Left forelimb (tissue), 1 donor: ENCODE measurements around the gene ELMO1.

Experiments used
- DNase-seq: peaks from one replicate; pipeline ENCODE4 v3.0.0-alpha.2; 2018; ENCODE audit warnings: low spot score

The ELMO1 gene

GRCh38 chr7:36875794-36876193 lies 572.9 kb downstream of the ELMO1 start:
- no peak for DNase-seq

- no peak for DNase-seq
These were observed 574.6 kb downstream of the ELMO1 start for GRCh38 chr7:36874041-36874440.

DNA sequence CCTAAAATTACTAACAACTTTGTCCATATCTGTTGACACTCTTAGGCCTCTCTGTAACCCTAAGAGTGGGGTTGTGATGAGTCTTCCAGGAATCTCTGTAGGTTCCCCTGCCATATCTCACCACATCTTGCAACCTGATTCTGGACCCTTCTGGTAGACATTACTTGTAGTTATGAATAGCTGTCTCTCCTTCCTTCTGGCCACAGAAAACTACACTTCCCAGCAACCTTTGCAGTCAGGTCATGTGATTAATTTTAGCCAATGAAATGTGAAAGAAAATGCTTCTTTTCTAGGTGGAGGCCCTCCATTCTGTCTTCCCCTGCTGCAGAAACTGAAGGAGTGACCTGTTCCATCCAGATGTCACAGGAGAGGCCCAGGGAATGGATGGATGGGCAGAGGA lies 576.8 kb downstream of the ELMO1 start:
- DNase-seq: no peak

DNA sequence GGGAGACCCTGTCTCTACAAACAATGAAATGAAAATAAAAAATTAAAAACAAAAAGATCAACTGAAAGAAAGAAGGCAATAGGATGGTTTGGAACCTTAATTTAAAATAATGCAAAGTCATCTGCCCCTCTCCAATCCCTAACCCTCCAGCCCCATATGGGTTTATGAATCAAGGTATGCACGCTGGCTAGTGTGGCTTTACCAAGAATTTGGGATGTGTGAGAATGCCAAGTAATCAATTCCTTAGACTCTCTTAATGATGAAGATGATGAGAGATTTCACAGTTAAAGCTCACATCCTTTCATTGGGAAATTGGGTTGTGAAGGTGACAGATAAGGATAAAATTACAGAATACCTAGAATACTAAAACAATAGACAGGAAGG lies 577.3 kb downstream of the ELMO1 start:
- no peak for DNase-seq

DNA sequence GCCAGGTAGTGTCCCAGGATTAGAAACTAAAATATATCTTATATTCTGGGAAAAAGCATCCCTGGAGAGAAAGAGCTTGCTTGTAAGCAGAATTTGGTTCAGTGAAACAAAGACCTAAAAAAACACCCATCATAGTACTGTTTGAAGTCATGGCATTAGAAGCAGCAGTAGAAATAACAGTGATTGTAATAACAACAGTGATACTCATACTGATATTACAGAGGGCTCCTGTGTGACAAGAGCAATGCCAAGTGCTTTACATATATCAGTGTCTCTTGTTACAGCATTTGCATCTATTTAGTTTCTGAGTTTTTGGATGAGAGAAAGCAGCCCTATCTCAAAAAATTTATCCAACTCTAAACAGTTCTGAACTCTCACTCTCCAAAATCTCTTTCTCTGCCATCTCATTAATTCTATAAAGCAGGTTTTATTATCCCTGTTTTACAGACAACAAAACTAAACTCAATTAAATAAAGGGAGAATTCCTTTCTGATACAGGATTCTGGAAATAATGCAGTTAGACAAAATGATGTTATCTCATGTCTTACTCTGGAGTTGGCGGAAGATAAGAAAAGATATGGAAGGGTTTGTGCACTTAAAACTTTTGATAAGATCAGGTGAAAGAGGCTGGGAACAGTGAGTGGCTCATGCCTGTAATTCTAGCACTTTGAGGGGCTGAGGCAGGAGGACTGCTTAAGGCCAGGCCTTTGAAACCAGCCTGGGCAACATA lies 577.9 kb downstream of the ELMO1 start:
- no peak for DNase-seq

- no peak for DNase-seq
These were observed 579.8 kb downstream of the ELMO1 start for GRCh38 chr7:36868727-36869411.

DNA sequence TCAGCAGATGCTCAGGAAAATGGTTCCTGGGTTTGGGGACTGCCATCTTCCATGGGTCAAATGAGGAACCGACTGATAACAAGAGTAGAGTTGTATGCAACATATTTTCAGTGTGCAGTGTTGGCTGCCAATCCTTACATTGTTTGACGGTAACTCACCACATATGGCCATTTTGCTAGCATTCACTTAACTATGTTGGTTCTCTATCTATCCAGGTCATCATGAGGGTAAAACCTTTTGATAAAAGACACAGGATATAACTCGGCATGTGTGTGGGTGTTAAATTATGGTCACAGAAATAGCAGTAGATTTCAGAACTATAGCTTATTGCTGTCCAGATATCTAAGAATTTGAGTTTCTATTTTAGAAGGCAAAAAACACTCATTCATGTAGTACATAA lies 583.6 kb downstream of the ELMO1 start:
- no peak for DNase-seq

GRCh38 chr7:36863901-36864701 lies 584.6 kb downstream of the ELMO1 start:
- no peak for DNase-seq

DNA sequence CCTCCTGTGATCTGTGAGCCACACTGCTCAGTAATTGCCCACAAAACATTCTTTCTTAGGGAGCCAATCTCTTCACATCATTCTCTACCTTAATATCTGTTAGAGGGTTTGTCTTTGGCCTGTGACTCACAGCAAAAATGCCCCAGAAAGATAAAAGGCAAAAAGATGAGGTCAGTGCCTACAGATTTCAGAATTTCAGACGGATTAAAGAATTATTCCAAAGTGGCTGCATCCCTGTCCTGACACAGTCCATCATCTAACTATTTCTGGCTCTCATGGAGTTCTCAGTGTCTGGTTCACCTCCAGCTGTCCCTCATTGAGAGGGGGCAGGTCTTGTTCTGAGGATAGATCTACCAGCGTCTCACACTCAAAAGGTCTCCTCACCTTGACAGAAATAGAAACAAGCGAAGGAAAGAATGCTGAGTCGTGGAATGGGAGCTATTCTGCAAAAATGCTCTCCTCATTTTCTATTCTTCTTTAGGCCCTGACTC lies 585.8 kb downstream of the ELMO1 start:
- DNase-seq: no peak

DNA sequence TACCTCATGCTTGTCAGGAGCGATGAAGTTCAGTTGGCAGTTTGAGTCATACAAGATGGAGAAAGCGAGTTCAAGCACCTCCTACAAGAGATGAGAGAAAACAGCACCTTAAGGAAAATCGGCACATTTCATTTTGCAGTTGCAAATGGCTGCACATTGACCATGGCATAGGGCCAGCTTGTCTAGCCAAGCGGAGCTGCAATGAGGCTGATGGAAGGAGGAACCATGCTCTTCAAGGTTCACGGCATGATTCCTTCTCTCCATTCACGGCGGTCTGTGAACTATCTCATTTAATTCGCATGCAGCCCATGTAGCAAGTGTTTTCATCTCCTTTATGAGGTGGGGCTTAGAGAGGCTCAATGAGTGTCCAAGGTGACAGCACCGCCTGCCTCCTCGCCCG lies 587.0 kb downstream of the ELMO1 start:
- DNase-seq: no peak

DNA sequence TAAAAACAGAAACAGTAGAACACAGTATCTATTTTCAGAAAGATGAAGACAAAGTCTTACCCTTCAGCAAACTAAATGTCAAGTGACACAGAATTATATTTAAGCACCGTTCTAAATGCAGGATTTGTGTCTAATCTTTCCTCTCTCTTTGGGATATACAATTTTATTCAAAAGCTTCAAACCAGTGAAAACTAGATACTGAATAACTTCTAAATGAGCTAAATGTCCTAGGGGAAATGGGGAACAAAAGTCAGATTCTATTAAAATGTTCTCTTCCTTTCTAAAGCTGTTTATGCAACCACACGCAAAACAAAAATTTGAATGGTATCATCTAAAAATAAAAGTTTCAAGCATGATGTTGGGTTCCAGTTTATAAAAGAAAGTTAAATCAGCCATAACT lies 588.0 kb downstream of the ELMO1 start:
- DNase-seq: no peak

GRCh38 chr7:36855330-36855729 lies 593.3 kb downstream of the ELMO1 start:
- no peak for DNase-seq

DNA sequence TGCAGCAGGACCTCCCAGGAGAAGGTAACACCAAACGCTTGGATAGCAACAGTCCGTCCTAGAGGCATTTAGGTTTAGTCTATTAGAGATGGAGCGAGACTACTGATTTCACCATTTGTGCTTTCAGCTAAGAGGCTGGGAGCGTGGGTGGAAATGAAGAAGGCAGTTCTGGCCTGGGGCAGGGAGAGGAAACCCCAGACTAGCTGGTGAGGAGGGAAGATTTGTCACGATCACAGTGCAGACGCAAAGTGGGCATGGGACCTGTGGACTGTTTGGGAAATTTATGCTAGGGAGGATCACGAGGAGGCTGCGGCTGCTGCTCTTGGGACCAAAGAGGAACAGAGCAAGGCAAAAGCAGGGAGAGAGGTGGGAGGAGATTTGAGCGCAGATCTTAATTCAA lies 594.0 kb downstream of the ELMO1 start:
- DNase-seq: no peak

DNA sequence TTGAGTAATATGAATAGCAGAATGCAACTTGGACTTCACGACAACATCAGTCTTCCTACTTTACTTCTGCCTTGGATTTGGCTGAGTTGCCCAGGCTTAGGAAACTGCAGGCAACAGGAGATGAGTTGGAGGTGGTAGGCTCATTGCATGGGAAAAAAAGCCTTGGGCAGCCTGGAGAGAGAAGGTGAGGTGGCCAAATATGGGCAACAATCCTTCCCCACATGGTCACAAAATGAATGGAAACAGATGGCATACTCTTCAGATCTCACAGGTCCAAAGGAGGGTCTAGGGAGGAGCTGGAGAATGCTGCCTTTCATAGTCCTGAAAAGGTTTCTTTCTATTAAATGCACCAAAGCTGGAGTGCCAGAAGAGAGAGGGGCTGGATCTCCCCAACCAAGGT lies 595.7 kb downstream of the ELMO1 start:
- DNase-seq: no peak

- DNase-seq: no peak
These were observed 596.6 kb downstream of the ELMO1 start for GRCh38 chr7:36852017-36852416.

DNA sequence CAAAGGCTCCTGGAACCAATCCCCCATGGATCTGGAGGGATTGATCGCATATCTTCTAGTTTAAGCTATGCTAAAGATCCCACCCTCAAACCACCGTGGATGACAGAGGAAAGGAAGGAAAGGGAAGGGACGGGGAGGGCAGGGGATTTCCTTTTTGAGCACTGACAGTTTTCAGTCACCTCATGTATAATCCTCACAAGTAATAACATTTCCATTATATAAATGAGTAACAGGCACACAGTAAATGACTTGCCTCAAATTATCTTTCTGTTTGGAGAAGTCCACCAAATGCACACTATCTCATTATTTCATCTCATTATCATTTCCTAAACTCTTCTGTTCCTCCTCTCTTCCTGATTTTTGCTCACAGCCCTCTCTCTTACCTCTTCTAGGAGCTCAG lies 597.3 kb downstream of the ELMO1 start:
- no peak for DNase-seq

DNA sequence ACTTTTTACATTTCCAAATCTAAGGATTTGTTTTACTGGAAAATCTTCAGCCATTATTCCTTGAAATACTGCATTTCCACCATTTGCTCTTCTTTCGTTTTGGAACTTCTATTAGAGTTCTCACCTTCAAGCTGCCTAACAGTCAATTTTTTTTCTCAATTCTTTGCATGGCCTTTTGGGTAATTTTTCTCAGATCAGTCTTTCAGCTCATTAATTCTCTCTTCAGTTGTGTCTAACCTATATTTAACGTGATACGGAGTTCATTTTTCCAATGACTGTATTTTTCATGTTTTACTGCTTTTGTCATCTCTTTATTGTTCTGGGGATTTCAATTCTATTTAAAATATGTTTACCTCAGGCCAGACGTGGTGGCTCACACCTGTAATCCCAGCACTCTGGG lies 600.7 kb downstream of the ELMO1 start:
- DNase-seq: no peak

DNA sequence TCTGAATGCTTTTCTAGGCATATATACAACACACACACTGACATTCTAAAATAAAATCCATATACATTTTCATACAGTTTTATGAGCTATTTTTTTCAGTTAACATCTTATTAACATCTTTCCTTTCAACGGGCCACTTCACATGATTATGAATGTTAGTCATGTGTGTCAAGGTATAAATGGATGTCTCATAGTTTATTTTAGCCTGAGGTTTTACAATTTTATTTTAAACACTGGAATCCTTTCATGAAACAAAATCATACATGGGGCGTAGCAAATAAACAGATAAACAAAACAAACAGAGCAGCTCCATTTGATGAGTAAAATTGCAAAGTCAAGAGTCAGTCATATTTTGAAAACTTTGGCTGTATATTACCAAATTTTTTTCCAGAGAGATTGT lies 604.3 kb downstream of the ELMO1 start:
- no peak for DNase-seq

- no peak for DNase-seq
These were observed 607.8 kb downstream of the ELMO1 start for GRCh38 chr7:36840904-36841303.

GRCh38 chr7:36838616-36839225 lies 609.9 kb downstream of the ELMO1 start:
- no peak for DNase-seq

DNA sequence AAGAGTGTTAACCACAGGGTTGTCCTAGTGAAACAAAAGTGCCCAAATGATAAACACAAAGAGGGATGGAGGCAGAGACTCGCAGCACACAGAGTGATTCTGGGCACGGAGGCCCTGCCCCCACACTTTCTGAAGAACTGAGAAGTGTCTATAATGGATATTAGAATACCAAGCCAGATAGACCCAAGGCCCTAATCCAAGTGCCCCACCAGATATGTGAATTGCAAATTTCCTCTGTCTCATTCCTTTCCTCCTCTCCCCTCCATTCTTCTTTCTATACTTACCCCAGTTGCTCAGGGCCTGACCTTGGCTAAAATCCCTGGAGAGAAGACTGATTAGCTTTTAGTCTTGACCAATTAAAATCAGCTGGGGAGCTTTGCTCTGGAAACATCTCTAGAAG lies 617.6 kb downstream of the ELMO1 start:
- DNase-seq: no peak
